ENCODE results near the gene MRPL32.

The MRPL32 gene

GRCh38 chr7:42928754-42929153, 3.4 kb upstream of the MRPL32 start:
- ATAC-seq: no peak
- TF ChIP-seq TCF4 (CRISPR knock-in tag; IDR thresholded peaks at IDR 0.05; ENCODE audit: borderline replicate concordance) (no peak), TSHZ2 (CRISPR knock-in tag; IDR thresholded peaks at IDR 0.05) (no peak), TOX (CRISPR knock-in tag; IDR thresholded peaks at IDR 0.05; ENCODE audit: borderline replicate concordance) (no peak), BACH2 (CRISPR knock-in tag; IDR thresholded peaks at IDR 0.05; ENCODE audit: borderline replicate concordance) (no peak), ZNF565 (CRISPR knock-in tag; conservative IDR thresholded peaks at IDR 0.05; ENCODE audit: low read depth) (no peak), OSR1 (CRISPR knock-in tag; IDR thresholded peaks at IDR 0.05) (no peak), GLIS3 (CRISPR knock-in tag; IDR thresholded peaks at IDR 0.05) (no peak), ARNTL (CRISPR knock-in tag; IDR thresholded peaks at IDR 0.05; ENCODE audit: borderline replicate concordance, low read depth) (no peak), ZNF70 (CRISPR knock-in tag; IDR thresholded peaks at IDR 0.05) (no peak), RARB (CRISPR knock-in tag; IDR thresholded peaks at IDR 0.05) (no peak), POU6F1 (CRISPR knock-in tag; IDR thresholded peaks at IDR 0.05; ENCODE audit: borderline replicate concordance, low read depth) (no peak), ZFP30 (CRISPR knock-in tag; IDR thresholded peaks at IDR 0.05) (no peak), PATZ1 (CRISPR knock-in tag; IDR thresholded peaks at IDR 0.05; ENCODE audit: borderline replicate concordance) (no peak), CSRNP3 (CRISPR knock-in tag; IDR thresholded peaks at IDR 0.05) (no peak), CREB5 (CRISPR knock-in tag; IDR thresholded peaks at IDR 0.05; ENCODE audit: low read depth) (no peak), ZNF8 (CRISPR knock-in tag; IDR thresholded peaks at IDR 0.05) (no peak)

- TF ChIP-seq SNAI2 (CRISPR knock-in tag; IDR thresholded peaks at IDR 0.05): no peak
- no peak for TF ChIP-seq ARNTL (CRISPR knock-in tag; IDR thresholded peaks at IDR 0.05; ENCODE audit: borderline replicate concordance, low read depth)
- TF ChIP-seq TOX (CRISPR knock-in tag; IDR thresholded peaks at IDR 0.05; ENCODE audit: borderline replicate concordance): no peak
- TF ChIP-seq ZC3H10 (CRISPR knock-in tag; IDR thresholded peaks at IDR 0.05): no peak
- no peak for TF ChIP-seq POU6F1 (CRISPR knock-in tag; IDR thresholded peaks at IDR 0.05; ENCODE audit: borderline replicate concordance, low read depth)
- no peak for TF ChIP-seq ZFP3 (CRISPR knock-in tag; IDR thresholded peaks at IDR 0.05)
- no peak for TF ChIP-seq TCF4 (CRISPR knock-in tag; IDR thresholded peaks at IDR 0.05; ENCODE audit: borderline replicate concordance)
- no peak for TF ChIP-seq CSDC2 (CRISPR knock-in tag; IDR thresholded peaks at IDR 0.05)
- no peak for TF ChIP-seq ESRRG (CRISPR knock-in tag; IDR thresholded peaks at IDR 0.05)
- TF ChIP-seq ZNF8 (CRISPR knock-in tag; IDR thresholded peaks at IDR 0.05): no peak
- no peak for TF ChIP-seq OSR1 (CRISPR knock-in tag; IDR thresholded peaks at IDR 0.05)
- TF ChIP-seq GLIS3 (CRISPR knock-in tag; IDR thresholded peaks at IDR 0.05): no peak
- TF ChIP-seq RARB (CRISPR knock-in tag; IDR thresholded peaks at IDR 0.05): no peak
- ATAC-seq: no peak
Observed at GRCh38 chr7:42929449-42929848, 2.7 kb upstream of the MRPL32 start.
